CD14-positive monocyte (primary cell): ENCODE data around the gene PSMB11. TPM values are rescaled to one million over a fixed set of nuclear protein-coding genes. Genes with fewer than 3 reads are reported as not detected.

Experiments
- DNase-seq, 3 donors: peaks; one replicate each; pipeline ENCODE4 v3.0.0-alpha.2; 2011 to 2022
- H2AFZ ChIP-seq: 2 replicates; pipeline ENCODE4 v1.6.0; 2012; ENCODE audit warnings: mild to moderate bottlenecking, low read depth, low read length, inconsistent platforms; ENCODE audit not compliant: insufficient read depth, poor library complexity, severe bottlenecking
- H3K27ac ChIP-seq, 2 donors: 1 replicate in 1 of 2; 2 replicates in 1 of 2; pipeline ENCODE4 v1.5.1; 2012 to 2013; ENCODE audit warnings: low read length in 2 of 2, control low read depth in 1 of 2, inconsistent platforms in 1 of 2, low read depth in 1 of 2, mild to moderate bottlenecking in 1 of 2
- H3K27me3 ChIP-seq, 2 donors: one replicate each; pipeline versions ENCODE4 v1.6.0 to v1.6.1; 2011 to 2013; ENCODE audit warnings: low read length in 2 of 2; ENCODE audit not compliant: control insufficient read depth in 2 of 2, insufficient read depth in 2 of 2
- H3K36me3 ChIP-seq, 2 donors: replicated peaks in 1 of 2; 1 replicate in 1 of 2; 2 replicates in 1 of 2; pipeline versions ENCODE4 v1.5.1 to v1.6.1; 2012 to 2013; ENCODE audit warnings: low read length in 2 of 2, control low read depth in 1 of 2, inconsistent platforms in 1 of 2, mild to moderate bottlenecking in 1 of 2; ENCODE audit not compliant: insufficient read depth in 2 of 2, control insufficient read depth in 1 of 2
- H3K4me1 ChIP-seq, 2 donors: 1 replicate in 1 of 2; 2 replicates in 1 of 2; pipeline versions ENCODE4 v1.5.1 to v1.6.1; 2012 to 2013; ENCODE audit warnings: low read length in 2 of 2, control low read depth in 1 of 2, inconsistent platforms in 1 of 2, mild to moderate bottlenecking in 1 of 2, moderate library complexity in 1 of 2; ENCODE audit not compliant: insufficient read depth in 2 of 2, control insufficient read depth in 1 of 2
- H3K4me2 ChIP-seq: replicated peaks from 2 replicates; pipeline ENCODE3; 2012; ENCODE audit warnings: low read length, moderate library complexity, mild to moderate bottlenecking; ENCODE audit not compliant: poor library complexity, severe bottlenecking; ENCODE audit errors: extremely low read depth
- H3K4me3 ChIP-seq, 3 experiments: fragments of 200-600 bp in 1 of 3; sonication (generic) in 1 of 3; replicated peaks in 1 of 3; 1 replicate in 2 of 3; 2 replicates in 1 of 3; pipeline ENCODE4 v1.5.1; 2011 to 2013; ENCODE audit warnings: low read length in 3 of 3, mild to moderate bottlenecking in 3 of 3, control low read depth in 2 of 3, low read depth in 2 of 3, inconsistent platforms in 1 of 3, moderate library complexity in 1 of 3
- H3K79me2 ChIP-seq: 2 replicates; pipeline ENCODE4 v1.6.0; 2012; ENCODE audit warnings: mild to moderate bottlenecking, control low read depth, inconsistent platforms, low read length, moderate library complexity; ENCODE audit not compliant: insufficient read depth
- H3K9ac ChIP-seq: 2 replicates; pipeline ENCODE4 v1.6.0; 2017; ENCODE audit warnings: low read length, mild to moderate bottlenecking; ENCODE audit not compliant: insufficient read depth, poor library complexity, severe bottlenecking
- H3K9me3 ChIP-seq, 2 donors: replicated peaks in 1 of 2; 1 replicate in 1 of 2; 2 replicates in 1 of 2; pipeline versions ENCODE4 v1.5.1 to v1.6.1; 2012 to 2013; ENCODE audit warnings: low read length in 2 of 2, control low read depth in 1 of 2; ENCODE audit not compliant: control insufficient read depth in 1 of 2, insufficient read depth in 1 of 2
- H4K20me1 ChIP-seq: 2 replicates; pipeline ENCODE4 v1.6.0; 2012; ENCODE audit warnings: mild to moderate bottlenecking, low read length, control low read depth, moderate library complexity; ENCODE audit not compliant: insufficient read depth
- H3K27ac Mint-ChIP-seq, 7 donors: one replicate each; pipeline ENCODE4 v1.8.0; 2020; ENCODE audit warnings: mild to moderate bottlenecking in 7 of 7, mixed read lengths in 7 of 7, moderate library complexity in 6 of 7, inconsistent platforms in 2 of 7
- H3K27me3 Mint-ChIP-seq, 3 donors: one replicate each; pipeline ENCODE4 v1.8.0; 2021 to 2022; ENCODE audit warnings: low read depth in 3 of 3, mild to moderate bottlenecking in 3 of 3, mixed read lengths in 3 of 3, moderate library complexity in 3 of 3, inconsistent platforms in 1 of 3
- H3K36me3 Mint-ChIP-seq, 2 donors: one replicate each; pipeline ENCODE4 v1.8.0; 2020; ENCODE audit warnings: mixed read lengths in 2 of 2, inconsistent platforms in 1 of 2, mild to moderate bottlenecking in 1 of 2
- H3K4me1 Mint-ChIP-seq: one replicate; pipeline ENCODE4 v1.8.0; 2020; ENCODE audit warnings: mild to moderate bottlenecking, mixed read lengths
- H3K4me3 Mint-ChIP-seq, 2 donors: one replicate each; pipeline ENCODE4 v1.8.0; 2020; ENCODE audit warnings: mild to moderate bottlenecking in 2 of 2, mixed read lengths in 2 of 2, moderate library complexity in 1 of 2
- H3K9me3 Mint-ChIP-seq, 7 donors: one replicate each; pipeline ENCODE4 v1.8.0; 2020 to 2022; ENCODE audit warnings: mixed read lengths in 7 of 7, mild to moderate bottlenecking in 6 of 7, moderate library complexity in 6 of 7, inconsistent platforms in 2 of 7
- CTCF ChIP-seq: fragments of 200-600 bp; IDR thresholded peaks from one replicate; pipeline ENCODE4 v1.8.0; 2022; ENCODE audit warnings: antibody characterized with exemption, mild to moderate bottlenecking
- WGBS: methylation state at CpG from one replicate; pipeline ENCODE4 v1.1.5; 2013; ENCODE audit warnings: missing lambda C conversion rate; ENCODE audit not compliant: insufficient coverage; 5-methylcytosine and 5-hydroxymethylcytosine counted together
- intact Hi-C, 2 donors: fragments of 100-400 bp; cut with micrococcal nuclease; formaldehyde crosslinking; loops; one replicate each; pipeline versions ENCODE4 v1.15.0 to v1.15.1; 2023
- polyA plus RNA-seq, 3 donors: library from polyadenylated mRNA; depleted of rRNA in 1 of 3; unstranded in 2 of 3; stranded (reverse) in 1 of 3; fragments of 300-500 nt in 2 of 3; fragments of >200 nt in 1 of 3; fragmentation: Illumina TruSeq in 2 of 3; gene quantifications; 1 replicate in 2 of 3; 2 replicates in 1 of 3; pipeline ENCODE4 v1.2.3, GENCODE V29; 2012 to 2021

The PSMB11 gene
- polyA plus RNA-seq, 3 donors, result not detected

- under 1% methylated on average over 56 of the region's 62 CpGs for WGBS
- peaks cover 21% of the 10 kb centered on the region for H3K4me1 Mint-ChIP-seq
Observed at GRCh38 chr14:23006544-23007419, 35.2 kb upstream of the PSMB11 start.

More at GRCh38 chr14:23006544-23007419, 35.2 kb upstream of the PSMB11 start:
- peak; percentile 29 for TF ChIP-seq CTCF
- no peaks in the 10 kb centered on the region for H4K20me1 ChIP-seq
- peak; percentile 96 to 97 (median 97) for DNase-seq
- peak overlapping the region; percentile 85 to 95 (median 89) for H3K4me3 ChIP-seq
- H3K4me3 Mint-ChIP-seq, result peak overlapping the region; percentile 99
- intact Hi-C loops, result loop anchor here in 1 of 2 donors (10.0 kb wide), 1 partner anchor 1438 kb away; the partner anchor contains the start of gene SDR39U1
- peak overlapping the region; percentile 88 for H3K4me2 ChIP-seq
- no peaks in the 10 kb centered on the region for H3K36me3 ChIP-seq
- H3K9ac ChIP-seq, result peak overlapping the region; percentile 75
- H3K9me3 Mint-ChIP-seq, result no peaks in the 10 kb centered on the region
- H2AFZ ChIP-seq, result peak overlapping the region; percentile 98
- H3K27me3 ChIP-seq, result no peaks in the 10 kb centered on the region
- H3K4me1 ChIP-seq, result peaks cover 30 to 40% of the 10 kb centered on the region in 2 donors
- H3K36me3 Mint-ChIP-seq, result peaks cover 0 to 4% of the 10 kb centered on the region in 2 donors
- H3K27ac Mint-ChIP-seq, result peak overlapping the region; percentile 92 to 98 (median 96)
- H3K27ac ChIP-seq, result peak overlapping the region; percentile 85 to 96
- peaks cover 26% of the 10 kb centered on the region for H3K79me2 ChIP-seq
- no peaks in the 10 kb centered on the region for H3K27me3 Mint-ChIP-seq
- H3K9me3 ChIP-seq, result no peaks in the 10 kb centered on the region
